ENCODE measurements around the gene MMRN1. TPM values are rescaled to one million over a fixed set of nuclear protein-coding genes. Genes with fewer than 3 reads are reported as not detected.

MMRN1 gene
- total and polyA plus RNA-seq, 12 donors: 0.20 to 3.9 (median 2.3) TPM

- ATAC-seq (no peak), DNase-seq (no peak)
- WGBS, 2 donors: 56 to 66% methylated on average over 1 of the region's 1 CpG
- TF ChIP-seq CTCF (IDR thresholded peaks at IDR 0.05): no peak
- Histone ChIP-seq H3K4me1 (no peaks in the 10 kb centered on the region), H3K27me3 (no peaks in the 10 kb centered on the region), H3K9me3 (peaks cover 0 to 9% (median 0%) of the 10 kb centered on the region in 11 donors), H3K36me3 (no peaks in the 10 kb centered on the region), H3K4me3 (no peak overlapping the region), H3K27ac (no peak overlapping the region)
- intact Hi-C loops (cut with DNase I): no loop called here
Observed at GRCh38 chr4:89992744-89993143, 98.1 kb downstream of the MMRN1 start.

GRCh38 chr4:89994176-89994873 is 99.7 kb downstream of the MMRN1 start:
- Histone ChIP-seq H3K27me3 (no peaks in the 10 kb centered on the region), H3K4me3 (no peak overlapping the region), H3K4me1 (no peaks in the 10 kb centered on the region), H3K9me3 (no peaks in the 10 kb centered on the region), H3K27ac (no peak overlapping the region), H3K36me3 (no peaks in the 10 kb centered on the region)
- no peak for ATAC-seq
- WGBS, 2 donors: 71 to 74% methylated on average over 3 of the region's 3 CpGs
- intact Hi-C loops (cut with DNase I): no loop called here
- no peak for DNase-seq
- no peak for TF ChIP-seq CTCF (IDR thresholded peaks at IDR 0.05)

GRCh38 chr4:89995006-89995405 is 100.4 kb downstream of the MMRN1 start:
- intact Hi-C loops (cut with DNase I): no loop called here
- Histone ChIP-seq H3K9me3 (no peaks in the 10 kb centered on the region), H3K4me3 (no peak overlapping the region), H3K4me1 (no peaks in the 10 kb centered on the region), H3K36me3 (no peaks in the 10 kb centered on the region), H3K27ac (no peak overlapping the region), H3K27me3 (no peaks in the 10 kb centered on the region)
- ATAC-seq (no peak), DNase-seq (no peak)
- no peak for TF ChIP-seq CTCF (IDR thresholded peaks at IDR 0.05)
- WGBS, 2 donors: 59 to 78% methylated on average over 4 of the region's 4 CpGs

GRCh38 chr4:89995814-89996213 is 101.2 kb downstream of the MMRN1 start:
- ATAC-seq (no peak), DNase-seq (no peak)
- Histone ChIP-seq H3K27me3 (no peaks in the 10 kb centered on the region), H3K27ac (no peak overlapping the region), H3K4me1 (no peaks in the 10 kb centered on the region), H3K4me3 (no peak overlapping the region), H3K36me3 (no peaks in the 10 kb centered on the region), H3K9me3 (no peaks in the 10 kb centered on the region)
- 85 to 88% methylated on average over 2 of the region's 2 CpGs for WGBS, 2 donors
- intact Hi-C loops (cut with DNase I): no loop called here
- TF ChIP-seq CTCF (IDR thresholded peaks at IDR 0.05): no peak

Data from heart right ventricle (tissue), 16 donors.